ENCODE measurements around the gene UMPS. TPM values are rescaled to one million over a fixed set of nuclear protein-coding genes. Genes with fewer than 3 reads are reported as not detected.

UMPS gene
- total and polyA plus RNA-seq, 2 of the 4 experiments (the other 2 are of a cell fraction), result 18.7 to 26.7 TPM

DNA sequence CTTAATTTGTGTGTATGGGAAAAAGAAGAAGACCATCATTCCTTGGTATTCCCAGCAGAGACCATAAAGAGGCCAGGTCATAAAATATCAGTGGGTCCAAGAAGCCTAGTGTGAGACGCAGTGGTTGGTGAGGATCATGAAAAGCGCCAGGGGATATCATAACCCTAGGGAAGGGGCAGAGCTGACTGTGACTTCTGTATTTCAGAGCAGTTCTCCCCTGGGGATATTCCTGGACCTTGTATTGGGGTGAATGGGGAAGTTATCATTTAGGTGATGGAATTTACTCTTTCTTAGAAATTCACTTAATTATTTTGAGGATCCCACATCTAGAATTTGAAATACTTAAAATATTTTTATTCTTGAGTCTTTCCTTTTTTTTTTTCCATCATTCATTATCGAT lies 34.9 kb upstream of the UMPS start:
- DNase-seq, result no peak
- Histone ChIP-seq H3K56ac (ENCODE audit: extremely low read depth, insufficient read depth, low read length) (no peak overlapping the region), H3K9me3 (ENCODE audit: control insufficient read depth, insufficient read depth, low read length) (no peaks in the 10 kb centered on the region), H3K9me1 (ENCODE audit: insufficient read depth, low read length) (no peaks in the 10 kb centered on the region), H2AFZ (replicated peaks; ENCODE audit: low read length, poor library complexity) (no peak overlapping the region), H4K91ac (ENCODE audit: insufficient read depth, low read depth, low read length) (no peak overlapping the region), H3K36me3 (ENCODE audit: control insufficient read depth, insufficient read depth, low read length) (no peaks in the 10 kb centered on the region), H3K27me3 (ENCODE audit: control insufficient read depth, insufficient read depth, low read length) (peaks cover 10% of the 10 kb centered on the region), H3K18ac (ENCODE audit: low read depth, low read length) (no peak overlapping the region), H2BK20ac (ENCODE audit: low read depth, low read length) (no peak overlapping the region), H2AK5ac (ENCODE audit: low read depth, low read length) (no peak overlapping the region), H2BK120ac (ENCODE audit: low read depth, low read length) (no peak overlapping the region), H3K4ac (ENCODE audit: low read depth, low read length) (no peak overlapping the region), H2AK9ac (replicated peaks; ENCODE audit: low read depth, low read length, poor library complexity) (no peak overlapping the region), H3K27ac (ENCODE audit: insufficient read depth, low read length) (no peak overlapping the region), H3K9ac (ENCODE audit: low read depth, low read length) (no peak overlapping the region), H4K20me1 (ENCODE audit: insufficient read depth, low read length) (no peaks in the 10 kb centered on the region), H3K23ac (ENCODE audit: low read depth, low read length) (no peak overlapping the region), H3K14ac (replicated peaks; ENCODE audit: low read depth, low read length) (no peak overlapping the region), H3K4me3 (ENCODE audit: insufficient read depth, low read depth, low read length) (no peak overlapping the region), H3K4me1 (ENCODE audit: control insufficient read depth, insufficient read depth, low read length) (no peaks in the 10 kb centered on the region; the same call in 1 of the 2 replicates), H4K8ac (ENCODE audit: low read depth in 2 of 2, low read length in 2 of 2) (no peak overlapping the region), H2BK15ac (ENCODE audit: low read depth, low read length) (no peak overlapping the region), H2BK5ac (ENCODE audit: low read depth, low read length, poor library complexity, severe bottlenecking) (no peak overlapping the region), H3K79me1 (ENCODE audit: low read depth in 1 of 2, low read length in 2 of 2) (no peaks in the 10 kb centered on the region), H3K4me2 (ENCODE audit: low read depth, low read length) (no peak overlapping the region), H4K5ac (ENCODE audit: low read depth, low read length) (no peak overlapping the region)
- in situ Hi-C loops (cut with MboI; ENCODE audit: low sequenced_read_pairs), result no loop called here
- intact Hi-C loops (cut with micrococcal nuclease), result no loop called here
- ATAC-seq (ENCODE audit: low read depth), result no peak
- POLR2A ChIA-PET (ENCODE audit: unreplicated experiment), result no interaction called here
- CTCF ChIA-PET, result no interaction called here
- TF ChIP-seq CTCF (conservative IDR thresholded peaks at IDR 0.05; ENCODE audit: low read depth, low read length) (no peak), FOS (IDR thresholded peaks at IDR 0.05; ENCODE audit: low read depth, low read length) (no peak), MXI1 (IDR thresholded peaks at IDR 0.05; ENCODE audit: borderline replicate concordance, low read depth, low read length) (no peak), ELK1 (IDR thresholded peaks at IDR 0.05; ENCODE audit: borderline replicate concordance, low read depth, low read length) (no peak), BHLHE40 (IDR thresholded peaks at IDR 0.05; ENCODE audit: low read depth, low read length) (no peak), RCOR1 (IDR thresholded peaks at IDR 0.05; ENCODE audit: insufficient replicate concordance, low read length) (no peak), CEBPB (IDR thresholded peaks at IDR 0.05; ENCODE audit: low read depth, low read length) (no peak)
- BruUV-seq (replicated peaks), result no TSS peak
- no CpG with 5 or more reads among the region's 3 CpGs for WGBS, 2 experiments (ENCODE audit: extremely low coverage in 2 of 2, insufficient read length in 1 of 2)
- dilution Hi-C loops (cut with HindIII; ENCODE audit: low sequenced_read_pairs, unreplicated experiment), result no loop called here
